Measurements from ENCODE around the gene PTP4A2. TPM values are rescaled to one million over a fixed set of nuclear protein-coding genes. Genes with fewer than 3 reads are reported as not detected.
"Not testable (repeated sequence)": the region's sequence is repeated elsewhere in the genome, so short reads cannot be mapped to it uniquely, and the experiment has no call there.

PTP4A2 gene
- polyA plus RNA-seq, 3 donors: 169 to 202 (median 195) TPM

DNA sequence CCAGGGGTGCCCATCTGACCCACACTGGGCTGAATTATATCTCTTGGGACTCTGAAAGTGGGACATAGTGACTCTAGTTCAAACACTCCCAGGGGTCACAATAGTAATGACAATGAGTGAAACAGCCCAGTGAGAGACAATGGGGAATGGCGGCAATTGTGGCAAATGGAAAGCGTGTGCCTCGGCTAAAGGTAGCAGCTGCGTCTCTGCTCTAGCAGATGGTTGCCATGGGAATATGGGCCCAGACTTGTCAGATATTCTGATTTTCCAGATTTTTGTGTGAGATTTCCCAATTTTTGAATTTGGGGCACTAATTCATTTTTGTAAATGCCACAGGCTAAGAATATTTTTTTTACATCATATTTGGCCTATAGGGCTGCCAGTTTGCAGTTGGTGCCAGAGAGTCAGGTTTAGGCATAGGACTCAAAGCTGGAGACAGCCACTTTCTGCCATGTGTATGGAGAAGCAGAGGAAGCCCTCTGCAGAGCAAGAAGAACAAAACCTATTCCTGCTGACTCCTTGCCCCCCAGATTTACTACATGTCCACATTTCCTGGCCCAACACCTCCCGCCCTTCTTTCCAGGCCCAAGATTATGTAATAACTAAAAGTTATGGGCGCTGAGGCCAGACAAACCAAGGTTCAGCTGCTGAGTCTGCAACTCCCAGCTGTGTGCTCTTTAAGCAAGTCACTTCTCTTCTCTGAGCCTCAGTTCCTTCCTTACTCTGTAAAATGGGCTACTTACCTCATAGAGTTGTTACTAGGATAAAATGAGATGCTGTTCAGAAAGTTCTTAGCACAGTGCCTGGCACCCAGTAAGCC lies 21.6 kb upstream of the PTP4A2 start:
- DNase-seq: no peak

GRCh38 chr1:31957701-31958674 lies 19.8 kb upstream of the PTP4A2 start:
- no peak for DNase-seq

GRCh38 chr1:31955917-31956736 lies 18.0 kb upstream of the PTP4A2 start:
- DNase-seq: peak; percentile 56

DNA sequence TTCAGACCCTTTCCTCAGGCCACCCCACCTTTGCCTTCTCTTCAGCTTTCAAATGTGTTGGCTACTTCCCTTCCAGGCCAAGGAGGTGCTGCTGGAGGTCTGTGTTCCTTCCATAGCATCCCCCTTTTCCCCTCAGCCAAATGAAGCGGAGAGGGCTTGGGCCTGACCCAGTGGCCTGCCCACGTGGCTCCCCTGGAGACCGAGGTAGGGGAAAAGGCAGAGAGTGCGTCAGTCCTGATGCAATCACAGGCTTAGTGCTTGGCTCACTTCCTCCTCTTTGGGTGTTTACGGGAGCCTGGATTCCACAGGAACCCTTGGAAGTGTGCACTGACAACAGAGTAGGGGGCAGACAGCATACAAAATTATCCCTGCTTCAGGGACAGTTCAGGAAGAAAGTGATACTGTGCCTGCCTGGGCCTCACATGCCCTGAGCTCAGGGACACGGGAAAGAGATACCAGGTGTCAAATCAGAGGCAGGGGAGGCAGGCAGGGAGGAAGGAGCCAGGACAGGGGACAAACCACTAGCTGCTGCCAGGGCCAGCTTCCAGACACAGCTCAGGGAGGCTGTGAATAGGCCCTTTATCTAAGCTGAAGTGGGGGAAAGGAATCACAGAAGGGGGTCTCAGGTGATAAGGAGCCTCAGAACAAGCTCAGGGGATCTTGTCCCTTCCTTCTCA lies 16.6 kb upstream of the PTP4A2 start:
- peak; percentile 37 for DNase-seq

- no peak for DNase-seq
These were observed 14.7 kb upstream of the PTP4A2 start for GRCh38 chr1:31952825-31953220.

- no peak for DNase-seq
These were observed 13.1 kb upstream of the PTP4A2 start for GRCh38 chr1:31951276-31951675.

- no peak for DNase-seq
These were observed 11.7 kb upstream of the PTP4A2 start for GRCh38 chr1:31949862-31950261.

- not testable (repeated sequence) for DNase-seq
These were observed 7.5 kb upstream of the PTP4A2 start for GRCh38 chr1:31945677-31946076.

DNA sequence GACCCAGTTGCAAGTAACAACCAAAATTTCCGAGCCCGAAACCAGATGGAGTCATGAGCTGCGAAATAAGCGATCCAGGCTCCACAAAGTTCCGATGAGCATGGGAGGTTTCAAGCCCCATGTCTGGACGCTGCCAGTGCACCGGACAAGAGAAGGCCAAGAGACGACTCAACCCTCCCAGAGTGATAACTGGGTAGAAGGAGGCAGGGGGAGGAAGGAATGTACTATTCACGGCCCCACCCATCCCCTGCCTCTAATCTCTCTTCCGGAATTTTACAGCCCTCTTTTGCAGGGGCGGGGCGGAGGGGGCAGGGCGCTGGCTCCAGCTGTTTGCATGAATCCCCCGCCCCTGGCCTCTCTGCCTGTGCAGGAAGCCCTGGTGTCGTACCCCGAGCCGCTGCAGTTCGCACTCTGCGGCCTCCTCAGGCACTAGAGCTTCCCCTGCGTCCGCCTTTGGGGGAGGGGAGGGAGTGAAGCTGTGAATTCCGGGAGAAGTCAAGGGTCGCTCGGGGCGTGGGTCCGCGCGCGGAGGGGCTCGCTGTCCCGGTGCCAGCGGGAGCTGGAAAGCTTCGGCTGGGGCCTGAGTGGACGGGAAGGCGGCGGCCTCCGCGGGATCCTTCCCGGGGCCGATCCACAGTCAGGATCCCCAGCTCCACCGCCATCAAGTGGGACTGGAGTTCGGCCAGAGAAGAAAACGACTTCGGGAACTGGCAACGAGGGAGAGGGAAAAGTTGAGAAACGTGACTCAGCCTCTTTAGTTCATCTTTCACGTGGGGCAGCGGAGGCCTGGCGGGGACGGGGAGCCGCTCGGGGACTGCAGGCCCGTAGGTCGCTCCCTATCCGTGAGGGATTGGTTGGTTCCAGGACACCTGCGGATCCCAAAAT lies 6.3 kb upstream of the PTP4A2 start:
- DNase-seq: peak; percentile 84

- no peak for DNase-seq
These were observed 5.5 kb upstream of the PTP4A2 start for GRCh38 chr1:31943546-31944184.

GRCh38 chr1:31942061-31942460 lies 3.9 kb upstream of the PTP4A2 start:
- not testable (repeated sequence) for DNase-seq

DNA sequence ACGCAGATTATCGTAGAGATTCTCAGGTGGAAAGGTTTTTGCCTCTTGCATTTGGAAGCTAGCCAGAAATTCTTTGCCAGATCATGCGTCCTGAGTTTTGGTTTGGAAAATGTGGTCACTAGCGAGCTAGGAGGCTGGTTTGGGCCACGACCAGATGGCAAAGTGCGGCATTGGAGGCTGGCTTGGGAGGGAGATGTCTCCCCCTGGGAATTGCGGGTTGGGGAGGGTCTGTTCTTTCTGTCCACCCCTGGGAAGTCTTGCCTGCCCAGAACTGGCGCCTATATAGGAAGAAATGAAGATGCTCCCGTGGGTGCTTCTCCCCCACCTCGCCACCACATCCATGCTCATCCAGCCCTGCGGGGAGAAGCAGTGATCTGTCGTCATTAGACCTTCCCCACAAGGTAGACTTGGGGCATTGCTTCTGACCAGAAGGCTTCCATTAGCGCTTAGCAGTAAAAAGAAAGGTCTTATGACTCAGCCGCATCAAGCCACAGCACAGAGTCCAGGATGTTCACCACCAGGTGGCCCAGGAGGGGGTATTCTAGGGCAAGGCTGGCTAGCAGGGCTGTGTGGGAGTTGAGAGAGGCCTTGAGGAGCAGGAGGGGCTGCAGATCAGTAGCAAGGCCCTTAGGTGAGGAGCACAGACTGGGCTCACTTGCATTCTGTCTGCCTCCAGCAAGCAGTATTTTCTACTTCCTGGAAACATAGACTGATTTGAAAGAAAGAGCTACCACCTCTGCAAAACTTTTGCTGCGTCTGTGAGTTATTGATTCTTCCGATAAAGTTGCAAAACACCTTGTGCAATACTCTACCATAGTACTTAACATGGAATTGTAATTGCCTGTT lies 1.5 kb upstream of the PTP4A2 start:
- DNase-seq: peak; percentile 76

- DNase-seq: peak; percentile 76
These were observed 626 bp downstream of the PTP4A2 start for GRCh38 chr1:31937300-31938183.

GRCh38 chr1:31936981-31937299 lies 1.2 kb downstream of the PTP4A2 start:
- no peak for DNase-seq

DNA sequence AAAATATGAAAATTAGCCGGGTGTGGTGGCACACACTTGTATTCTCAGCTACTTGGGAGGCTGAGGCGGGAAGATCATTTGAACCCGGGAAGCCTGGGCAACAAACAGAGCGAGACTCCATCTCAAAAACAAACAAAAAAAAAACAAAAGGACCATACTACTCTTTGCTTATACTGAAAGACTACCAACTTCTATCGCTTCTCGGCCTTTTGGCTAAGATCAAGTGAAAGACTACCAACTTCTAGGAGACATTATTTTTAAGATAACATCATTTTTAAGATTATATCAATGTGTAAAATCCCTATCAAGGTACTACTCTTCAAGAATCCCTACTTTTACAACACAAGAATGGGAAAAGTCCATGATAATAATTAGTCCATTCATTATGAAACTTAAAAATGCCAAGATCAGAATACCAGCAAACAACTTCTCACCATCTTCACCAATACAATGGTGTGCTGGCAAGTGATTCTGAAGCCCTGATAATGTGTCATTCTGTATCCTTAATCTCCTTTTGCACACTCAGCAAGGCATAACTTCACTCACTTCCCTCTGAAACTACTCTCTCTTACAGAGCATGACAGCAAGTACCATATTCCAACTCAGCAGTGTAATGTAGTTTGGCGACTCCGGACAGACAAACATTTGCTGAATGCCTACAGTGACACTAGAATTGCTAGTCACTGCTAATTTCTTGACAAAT lies 1.7 kb downstream of the PTP4A2 start:
- DNase-seq: no peak

GRCh38 chr1:31934706-31935629 lies 3.2 kb downstream of the PTP4A2 start:
- DNase-seq: no peak

All from renal pelvis (tissue), 4 donors.